ENCODE results near the gene SLC19A1.

Gene SLC19A1

GRCh38 chr21:45449658-45450422 lies 92.4 kb downstream of the SLC19A1 start:
- DNase-seq = no peak

- DNase-seq = no peak
Measured at GRCh38 chr21:45448810-45449657, 93.2 kb downstream of the SLC19A1 start.

GRCh38 chr21:45448283-45448809 lies 93.9 kb downstream of the SLC19A1 start:
- DNase-seq = no peak

Data from effector CD8-positive, alpha-beta T cell (primary cell).